Heart right ventricle (tissue), 16 donors: Measurements from ENCODE around the gene SLC41A3. TPM values are rescaled to one million over a fixed set of nuclear protein-coding genes. Genes with fewer than 3 reads are reported as not detected.
A peak's percentile ranks its signal among the peaks of the same experiment; 100 is the strongest.

Experiments
- ATAC-seq, 8 donors: fragments of 200-7000 bp; cut with Tn5 transposase; one replicate each; pipeline ENCODE4 v1.9.1; 2020; ENCODE audit warnings: mild to moderate bottlenecking in 8 of 8, moderate library complexity in 8 of 8, moderate number of reproducible peaks in 1 of 8
- DNase-seq, 2 donors: peaks; one replicate each; pipeline ENCODE4 v3.0.0-alpha.2; 2020
- H3K27ac ChIP-seq, 10 donors: fragments of 200-600 bp; sonication (generic) in 2 of 10; one replicate each; pipeline versions ENCODE4 v1.5.0 to v1.8.0; 2020 to 2022; ENCODE audit warnings: mild to moderate bottlenecking in 3 of 10
- H3K27me3 ChIP-seq, 7 donors: fragments of 200-600 bp; one replicate each; pipeline ENCODE4 v1.8.0; 2021 to 2022; ENCODE audit warnings: mild to moderate bottlenecking in 2 of 7
- H3K36me3 ChIP-seq, 9 donors: fragments of 200-600 bp; sonication (generic) in 1 of 9; one replicate each; pipeline versions ENCODE4 v1.5.0 to v1.8.0; 2020 to 2022; ENCODE audit warnings: mild to moderate bottlenecking in 2 of 9
- H3K4me1 ChIP-seq, 9 donors: fragments of 200-600 bp; sonication (generic) in 1 of 9; one replicate each; pipeline versions ENCODE4 v1.5.0 to v1.8.0; 2020 to 2022; ENCODE audit warnings: mild to moderate bottlenecking in 4 of 9
- H3K4me3 ChIP-seq, 10 donors: fragments of 200-600 bp; sonication (generic) in 2 of 10; one replicate each; pipeline versions ENCODE4 v1.5.0 to v1.8.0; 2020 to 2022; ENCODE audit warnings: mild to moderate bottlenecking in 7 of 10, moderate library complexity in 2 of 10
- H3K9me3 ChIP-seq, 11 donors: fragments of 200-600 bp in 10 of 11; sonication (generic) in 2 of 11; one replicate each; pipeline versions ENCODE4 v1.5.0 to v1.8.0; 2013 to 2022; ENCODE audit warnings: mild to moderate bottlenecking in 2 of 11, control low read depth in 1 of 11, moderate library complexity in 1 of 11
- CTCF ChIP-seq, 9 donors: fragments of 200-600 bp; sonication (generic) in 2 of 9; IDR thresholded peaks; one replicate each; pipeline versions ENCODE4 v1.5.0 to v1.8.0; 2021 to 2022; ENCODE audit warnings: antibody characterized with exemption in 9 of 9, mild to moderate bottlenecking in 5 of 9, moderate library complexity in 1 of 9
- WGBS, 2 donors: extraction: QIAGEN DNeasy Blood & Tissue Kit; methylation state at CpG; one replicate each; pipeline ENCODE4 v1.1.7; 2013; ENCODE audit warnings: inconsistent platforms in 1 of 2; 5-methylcytosine and 5-hydroxymethylcytosine counted together
- intact Hi-C, 10 donors: fragments of 100-400 bp; cut with DNase I; formaldehyde crosslinking; loops; one replicate each; pipeline versions ENCODE4 v1.11.1 to v1.14.2; 2022
- long read RNA-seq, 3 donors: library from polyadenylated mRNA; unstranded; transcript quantifications; one replicate each; pipeline ENCODE4 v2.0.0, GENCODE V29; 2020 to 2021
- polyA plus RNA-seq, 2 donors: library from polyadenylated mRNA; stranded (reverse); fragments of 200-250 nt; gene quantifications; one replicate each; pipeline ENCODE4 v1.2.3, GENCODE V29; 2013
- total RNA-seq, 10 donors: library from RNA; stranded (reverse); fragmentation: NEBNext Ultra II Directional in 3 of 10; extraction: Animal tissue kit (Norgen Biotek cat#: 25700) in 3 of 10; gene quantifications; one replicate each; pipeline versions ENCODE4 v1.2.1 to v1.2.4, GENCODE V29; 2021 to 2023
- donor health status: Arrhythmogenic right ventricular cardiomyopathy.
- donor health status: ischemic (EF 13 %, LVEDD 7.1; RV severe dilation, severe dysfunction).
- donor health status: healthy with polysubstance abuse.
- donor health status: DM: no; HTN: yes; CAD: no.
- donor health status: DM: no; HTN: no; CAD: no.
- donor health status: ischemic (EF 25% LVEDD 6.9; RV normal size, moderate dysfunction).
- donor health status: ischemic (EF 25% LVEDD 5.7; RV mildly dilated, moderate dysfunction).
- donor health status: healthy.
- donor health status: DM: yes; HTN: yes; CAD: no.
- donor health status: Ischemic cardiomyopathy.
- donor health status: ischemic (EF 35%, LVEDD 5.7; RV mildly dilated, moderate dysfunction).
- donor health status: nonischemic (EF 11% LVEDD 7.7; RV severe dilation, severe dysfunction).
- donor health status: DM: yes; HTN: yes; CAD: no.
- donor health status: PGD.
- donor health status: ischemic (EF 29% LVEDD 5.4; RV normal size, mild dysfunction).
- donor health status: nonischemic (EF 23%, LVEDD 6.1; RV moderate dilation, normal function).

Gene SLC41A3
- 10 to 100 TPM; 29.4 to 48.2 (median 40.1) TPM for total RNA-seq
- polyA plus RNA-seq = 10 to 100 TPM; 28.6 to 49.5 TPM
- long read RNA-seq, donor 1, transcript SLC41A3-203 (11 exons, 2,169 nt) = major isoform, 21 of 54 reads
- long read RNA-seq, donor 1, partial matches to known transcripts = 19 of 54 reads
- long read RNA-seq, donor 1, other reads (novel, unspliced or antisense) = 9 of 54 reads
- long read RNA-seq, donor 2, transcript SLC41A3-203 (11 exons, 2,169 nt) = major isoform, 13 of 69 reads
- long read RNA-seq, donor 2, transcript SLC41A3-204 (10 exons, 2,330 nt) = minor isoform, 11 of 69 reads
- long read RNA-seq, donor 2, partial matches to known transcripts = 24 of 69 reads
- long read RNA-seq, donor 2, other reads (novel, unspliced or antisense) = 19 of 69 reads
- long read RNA-seq, donor 3, transcript SLC41A3-203 (11 exons, 2,169 nt) = major isoform, 74 of 153 reads
- long read RNA-seq, donor 3, transcript SLC41A3-204 (10 exons, 2,330 nt) = minor isoform, 5 of 153 reads
- long read RNA-seq, donor 3, transcript SLC41A3-201 (12 exons, 1,797 nt) = minor isoform, 10 of 153 reads
- long read RNA-seq, donor 3, partial matches to known transcripts = 50 of 153 reads
- long read RNA-seq, donor 3, other reads (novel, unspliced or antisense) = 10 of 153 reads

DNA sequence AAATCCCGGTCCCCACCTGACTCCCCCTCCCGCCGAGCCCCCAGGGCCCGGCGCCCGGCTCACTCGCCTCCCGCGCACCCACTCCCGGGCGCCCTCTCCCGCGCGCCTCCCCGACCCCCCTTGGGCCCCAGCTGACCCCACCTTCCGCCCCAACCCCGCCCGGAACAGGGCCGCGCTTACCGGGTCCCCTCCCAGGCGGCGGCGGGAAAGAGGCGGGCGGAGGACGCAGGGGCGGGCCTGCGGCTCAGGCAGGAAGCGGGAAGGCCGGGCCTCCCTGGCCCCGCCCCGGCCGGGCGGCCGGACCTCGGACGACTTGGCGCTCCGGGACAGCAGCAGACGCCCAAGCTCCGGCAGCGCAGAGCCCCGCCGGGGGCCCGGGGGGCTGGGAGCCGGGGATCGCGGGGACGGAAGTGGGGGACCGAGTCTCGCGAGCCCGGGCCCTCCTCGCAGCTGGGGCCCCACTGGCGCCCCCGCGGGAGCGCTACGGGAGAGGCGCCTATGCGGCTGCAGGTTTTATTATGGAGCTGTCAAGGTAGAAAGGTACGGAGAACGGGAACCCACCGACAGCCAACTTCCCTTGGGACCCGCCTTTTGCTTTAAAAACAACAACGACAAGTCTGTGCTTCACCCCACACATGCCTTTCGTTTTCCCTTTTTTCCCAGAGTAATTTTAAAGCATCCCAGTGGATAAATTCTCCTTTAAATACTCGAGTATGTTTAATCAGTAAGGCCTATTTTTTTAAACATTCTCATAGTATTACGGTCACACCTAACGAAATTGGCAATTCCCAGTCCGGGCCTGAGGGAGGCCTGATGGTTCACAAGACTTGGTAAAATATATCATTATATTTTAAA lies at the start of gene SLC41A3:
Gene SLC41A3 (minus strand): TSS at position 212 of the 855 bp plus-strand sequence. CDS start 15,905 bp downstream, outside the sequence.
- peak in 8 of 9 donors; percentile 16 to 65 (median 50) for TF ChIP-seq CTCF (IDR thresholded peaks at IDR 0.05)
- Histone ChIP-seq H3K4me1 (peaks cover 0 to 27% (median 17%) of the 10 kb centered on the region in 9 donors), H3K27me3 (no peaks in the 10 kb centered on the region), H3K36me3 (no peaks in the 10 kb centered on the region), H3K27ac (peak within 1 kb of the TSS; percentile 77 to 94 (median 88)), H3K9me3 (peaks cover 0 to 11% (median 0%) of the 10 kb centered on the region in 11 donors), H3K4me3 (peak within 1 kb of the TSS; percentile 45 to 93 (median 78))
- WGBS, 2 donors = 1 to 2% methylated on average over 60 to 72 of the region's 72 CpGs
- ATAC-seq = peak; percentile 97 to 99 (median 98)
- intact Hi-C loops = loop anchor here in 8 of 10 donors (5.0 to 10.0 kb wide), 6 partner anchors 89 to 1978 kb away; no protein-coding TSS in a partner anchor
- DNase-seq = peak; percentile 92 to 94

- 64 to 66% methylated on average over 6 of the region's 6 CpGs for WGBS, 2 donors
- DNase-seq = peak in 1 of 2 donors; percentile 2
- Histone ChIP-seq H3K4me1 (peaks cover 0 to 14% (median 0%) of the 10 kb centered on the region in 9 donors), H3K36me3 (no peaks in the 10 kb centered on the region), H3K4me3 (no peak overlapping the region), H3K27me3 (peaks cover 0 to 4% (median 0%) of the 10 kb centered on the region in 7 donors), H3K9me3 (no peaks in the 10 kb centered on the region), H3K27ac (no peak overlapping the region)
- no peak for ATAC-seq
- no peak for TF ChIP-seq CTCF (IDR thresholded peaks at IDR 0.05)
- intact Hi-C loops = loop anchor here (1.0 to 10.0 kb wide), 9 partner anchors 54 to 259 kb away; partner anchors contain the start of gene CFAP100 (in 3 of the 10)
These were observed 49.7 kb upstream of the SLC41A3 start for GRCh38 chr3:126133606-126134005.

- DNase-seq = peak in 1 of 2 donors; percentile 1
- Histone ChIP-seq H3K4me1 (peaks cover 0 to 14% (median 0%) of the 10 kb centered on the region in 9 donors), H3K27me3 (peaks cover 0 to 4% (median 0%) of the 10 kb centered on the region in 7 donors), H3K4me3 (no peak overlapping the region), H3K9me3 (no peaks in the 10 kb centered on the region), H3K27ac (no peak overlapping the region), H3K36me3 (no peaks in the 10 kb centered on the region)
- ATAC-seq = no peak
- TF ChIP-seq CTCF (IDR thresholded peaks at IDR 0.05) = no peak
- 62 to 65% methylated on average over 14 of the region's 14 CpGs for WGBS, 2 donors
- intact Hi-C loops = loop anchor here in 9 of 10 donors (5.0 to 10.0 kb wide), 6 partner anchors 54 to 259 kb away; partner anchors contain the start of gene CFAP100 (in 3 of the 9)
These were observed 49.0 kb upstream of the SLC41A3 start for GRCh38 chr3:126132751-126133511.
